Vagina (tissue), 2 donors: ENCODE measurements around the gene EME1. TPM values are rescaled to one million over a fixed set of nuclear protein-coding genes. Genes with fewer than 3 reads are reported as not detected.

ENCODE experiments used
- DNase-seq, 2 donors: peaks; one replicate each; pipeline ENCODE4 v3.0.0-alpha.2; 2017; ENCODE audit errors: extremely low spot score in 2 of 2
- H3K27ac ChIP-seq: fragments of 200-600 bp; sonication (generic); one replicate; pipeline ENCODE4 v1.5.1; 2019
- H3K27me3 ChIP-seq: fragments of 200-600 bp; sonication (generic); one replicate; pipeline ENCODE4 v1.5.1; 2019
- H3K36me3 ChIP-seq, 2 donors: fragments of 200-600 bp; sonication (generic); one replicate each; pipeline ENCODE4 v1.5.1; 2017 to 2019
- H3K4me1 ChIP-seq: fragments of 200-600 bp; sonication (generic); one replicate; pipeline ENCODE4 v1.5.1; 2019
- H3K4me3 ChIP-seq, 2 donors: fragments of 200-600 bp; sonication (generic); 1 replicate in 1 of 2; 2 replicates in 1 of 2; pipeline ENCODE4 v1.5.1; 2016 to 2019
- H3K9me3 ChIP-seq: fragments of 200-600 bp; sonication (generic); one replicate; pipeline ENCODE4 v1.5.1; 2019
- POLR2A ChIP-seq, 2 donors: fragments of 450-650 bp; IDR thresholded peaks; one replicate each; pipeline ENCODE4 v1.6.1; 2017; ENCODE audit warnings: antibody characterized with exemption in 2 of 2, mild to moderate bottlenecking in 2 of 2, moderate library complexity in 2 of 2
- POLR2AphosphoS5 ChIP-seq, 2 donors: sonication (generic); formaldehyde crosslinking; IDR thresholded peaks; one replicate each; pipeline ENCODE4 v1.9.0; 2017; ENCODE audit warnings: antibody characterized with exemption in 2 of 2, mild to moderate bottlenecking in 2 of 2, low read depth in 1 of 2; ENCODE audit not compliant: insufficient read depth in 1 of 2
- intact Hi-C: fragments of 100-400 bp; cut with DNase I; formaldehyde crosslinking; loops from one replicate; pipeline ENCODE4 v1.15.1; 2023
- total RNA-seq: library from RNA; depleted of rRNA; stranded (reverse); fragments of >200 nt; gene quantifications from one replicate; pipeline ENCODE4 v1.2.3, GENCODE V29; 2016
- TF ChIP-seq, protein P1 (sequence below), 3 experiments: fragments of 450-650 bp in 2 of 3; fragments of 200-600 bp in 1 of 3; sonication (generic) in 1 of 3; IDR thresholded peaks; one replicate each; pipeline ENCODE4 v1.5.1; 2017 to 2019; ENCODE audit warnings: antibody characterized with exemption in 3 of 3, mild to moderate bottlenecking in 2 of 3, moderate library complexity in 2 of 3

EME1 gene
- total RNA-seq, 1 donor from 2014 or later, result 2.9 TPM

- Histone ChIP-seq H3K4me1 (peaks cover 5% of the 10 kb centered on the region), H3K9me3 (no peaks in the 10 kb centered on the region), H3K36me3 (peaks cover 0 to 60% of the 10 kb centered on the region in 2 donors), H3K27ac (no peak overlapping the region), H3K4me3 (no peak overlapping the region), H3K27me3 (no peaks in the 10 kb centered on the region)
- intact Hi-C loops, result loop anchor here (10.0 kb wide), 1 partner anchor 118 kb away; the partner anchor contains the start of gene RSAD1
- no peak for DNase-seq
- no peak for TF ChIP-seq POLR2A (IDR thresholded peaks at IDR 0.05)
- TF ChIP-seq, protein P1, sequence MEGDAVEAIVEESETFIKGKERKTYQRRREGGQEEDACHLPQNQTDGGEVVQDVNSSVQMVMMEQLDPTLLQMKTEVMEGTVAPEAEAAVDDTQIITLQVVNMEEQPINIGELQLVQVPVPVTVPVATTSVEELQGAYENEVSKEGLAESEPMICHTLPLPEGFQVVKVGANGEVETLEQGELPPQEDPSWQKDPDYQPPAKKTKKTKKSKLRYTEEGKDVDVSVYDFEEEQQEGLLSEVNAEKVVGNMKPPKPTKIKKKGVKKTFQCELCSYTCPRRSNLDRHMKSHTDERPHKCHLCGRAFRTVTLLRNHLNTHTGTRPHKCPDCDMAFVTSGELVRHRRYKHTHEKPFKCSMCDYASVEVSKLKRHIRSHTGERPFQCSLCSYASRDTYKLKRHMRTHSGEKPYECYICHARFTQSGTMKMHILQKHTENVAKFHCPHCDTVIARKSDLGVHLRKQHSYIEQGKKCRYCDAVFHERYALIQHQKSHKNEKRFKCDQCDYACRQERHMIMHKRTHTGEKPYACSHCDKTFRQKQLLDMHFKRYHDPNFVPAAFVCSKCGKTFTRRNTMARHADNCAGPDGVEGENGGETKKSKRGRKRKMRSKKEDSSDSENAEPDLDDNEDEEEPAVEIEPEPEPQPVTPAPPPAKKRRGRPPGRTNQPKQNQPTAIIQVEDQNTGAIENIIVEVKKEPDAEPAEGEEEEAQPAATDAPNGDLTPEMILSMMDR (IDR thresholded peaks at IDR 0.05), result no peak
- no peak for TF ChIP-seq POLR2AphosphoS5 (IDR thresholded peaks at IDR 0.05; ENCODE audit: insufficient read depth in 1 of 2, low read depth in 1 of 2)
Measured at GRCh38 chr17:50356892-50357510, 16.0 kb upstream of the EME1 start.

DNA sequence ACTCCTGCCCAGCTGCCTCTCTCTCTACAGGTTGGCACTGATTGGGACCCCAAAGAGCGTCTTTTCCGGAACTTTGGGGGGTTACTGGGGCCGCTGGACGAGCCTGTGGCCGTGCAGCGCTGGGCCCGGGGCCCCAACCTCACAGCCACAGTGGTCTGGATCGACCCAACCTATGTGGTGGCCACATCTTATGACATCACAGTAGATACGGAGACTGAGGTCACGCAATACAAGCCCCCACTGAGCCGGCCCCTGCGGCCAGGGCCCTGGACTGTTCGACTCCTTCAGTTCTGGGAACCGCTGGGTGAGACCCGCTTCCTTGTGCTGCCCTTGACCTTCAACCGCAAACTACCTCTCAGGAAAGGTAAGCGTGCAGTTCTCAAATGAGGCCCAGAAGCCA, 14.9 kb upstream of the EME1 start:
- TF ChIP-seq POLR2A (IDR thresholded peaks at IDR 0.05), result no peak
- TF ChIP-seq, protein P1 (IDR thresholded peaks at IDR 0.05), result no peak
- TF ChIP-seq POLR2AphosphoS5 (IDR thresholded peaks at IDR 0.05; ENCODE audit: insufficient read depth in 1 of 2, low read depth in 1 of 2), result no peak
- no peak overlapping the region for H3K4me3 ChIP-seq
- intact Hi-C loops, result loop anchor here (10.0 kb wide), 1 partner anchor 117 kb away; the partner anchor contains the start of gene RSAD1
- H3K4me1 ChIP-seq, result peaks cover 9% of the 10 kb centered on the region
- H3K27ac ChIP-seq, result no peak overlapping the region
- H3K27me3 ChIP-seq, result no peaks in the 10 kb centered on the region
- no peaks in the 10 kb centered on the region for H3K9me3 ChIP-seq
- no peak for DNase-seq
- H3K36me3 ChIP-seq, result peaks cover 0 to 60% of the 10 kb centered on the region in 2 donors

GRCh38 chr17:50359005-50359699, 13.9 kb upstream of the EME1 start:
- TF ChIP-seq POLR2AphosphoS5 (IDR thresholded peaks at IDR 0.05; ENCODE audit: insufficient read depth in 1 of 2, low read depth in 1 of 2) (no peak), POLR2A (IDR thresholded peaks at IDR 0.05) (no peak)
- TF ChIP-seq, protein P1 (IDR thresholded peaks at IDR 0.05), result no peak
- intact Hi-C loops, result loop anchor here (10.0 kb wide), 1 partner anchor 116 kb away; the partner anchor contains the start of gene RSAD1
- no peak overlapping the region for H3K4me3 ChIP-seq
- no peak for DNase-seq
- peaks cover 18% of the 10 kb centered on the region for H3K4me1 ChIP-seq
- H3K27ac ChIP-seq, result no peak overlapping the region
- no peaks in the 10 kb centered on the region for H3K9me3 ChIP-seq
- H3K36me3 ChIP-seq, result peaks cover 0 to 51% of the 10 kb centered on the region in 2 donors
- H3K27me3 ChIP-seq, result no peaks in the 10 kb centered on the region

GRCh38 chr17:50359998-50360461, 13.0 kb upstream of the EME1 start:
- Histone ChIP-seq H3K4me3 (no peak overlapping the region), H3K27ac (no peak overlapping the region), H3K36me3 (peaks cover 0 to 43% of the 10 kb centered on the region in 2 donors), H3K4me1 (peaks cover 18% of the 10 kb centered on the region), H3K9me3 (no peaks in the 10 kb centered on the region), H3K27me3 (no peaks in the 10 kb centered on the region)
- no peak for DNase-seq
- intact Hi-C loops, result loop anchor here (10.0 kb wide), 1 partner anchor 115 kb away; the partner anchor contains the start of gene RSAD1
- TF ChIP-seq, protein P1 (IDR thresholded peaks at IDR 0.05), result no peak
- TF ChIP-seq POLR2AphosphoS5 (IDR thresholded peaks at IDR 0.05; ENCODE audit: insufficient read depth in 1 of 2, low read depth in 1 of 2) (no peak), POLR2A (IDR thresholded peaks at IDR 0.05) (no peak)
